ENCODE data around the gene PRMT2. TPM values are rescaled to one million over a fixed set of nuclear protein-coding genes. Genes with fewer than 3 reads are reported as not detected.
"Not testable (repeated sequence)": the region's sequence is repeated elsewhere in the genome, so short reads cannot be mapped to it uniquely, and the experiment has no call there.

PRMT2 gene
- total RNA-seq, 1 experiment from 2014 or later = 64.5 TPM

DNA sequence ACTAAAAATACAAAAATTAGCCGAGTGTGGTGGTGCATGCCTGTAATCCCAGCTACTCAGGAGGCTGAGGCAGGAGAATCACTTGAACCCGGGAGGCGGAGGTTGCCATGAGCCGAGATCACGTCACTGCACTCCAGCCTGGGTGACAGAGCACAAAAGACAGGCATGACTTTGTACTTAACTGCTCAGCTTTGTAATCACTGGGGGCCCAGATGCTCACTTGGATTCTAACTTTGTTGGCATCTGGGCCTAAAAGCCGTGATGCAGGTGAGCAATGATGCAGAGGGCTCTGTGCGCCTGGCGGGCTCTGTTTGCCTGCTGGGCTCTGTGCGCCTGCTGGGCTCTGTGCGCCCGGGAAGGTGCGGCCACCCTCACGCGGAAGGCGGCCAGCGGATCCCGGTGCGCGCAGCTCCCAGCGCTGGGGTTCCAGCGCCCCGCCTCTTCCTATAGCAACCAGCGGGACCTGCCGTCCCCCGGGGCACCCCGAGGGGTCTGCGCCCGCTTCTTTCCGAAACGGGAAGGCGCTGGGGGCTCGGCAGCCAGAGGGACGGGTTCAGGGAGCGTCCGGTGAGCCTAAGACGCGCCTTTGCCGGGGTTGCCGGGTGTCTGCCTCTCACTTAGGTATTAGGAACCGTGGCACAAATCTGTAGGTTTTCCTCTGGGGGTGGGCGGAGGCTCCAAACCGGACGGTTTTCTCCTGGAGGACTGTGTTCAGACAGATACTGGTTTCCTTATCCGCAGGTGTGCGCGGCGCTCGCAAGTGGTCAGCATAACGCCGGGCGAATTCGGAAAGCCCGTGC, 31.7 kb downstream of the PRMT2 start:
- Histone ChIP-seq H3K4me1 (replicated peaks; ENCODE audit: insufficient read depth) (no peaks in the 10 kb centered on the region), H3K9me2 (ENCODE audit: insufficient read depth) (no peaks in the 10 kb centered on the region), H3K36me3 (ENCODE audit: low read depth) (no peaks in the 10 kb centered on the region), H3K4me2 (peak overlapping the region; percentile 81), H3K9me3 (ENCODE audit: insufficient read depth, low read depth) (no peaks in the 10 kb centered on the region), H2AFZ (peak overlapping the region; percentile 84), H4K20me1 (ENCODE audit: insufficient read depth) (no peaks in the 10 kb centered on the region), H3K27me3 (ENCODE audit: insufficient read depth, low read depth) (no peaks in the 10 kb centered on the region), H3K79me2 (ENCODE audit: low read depth) (no peaks in the 10 kb centered on the region), H3F3A (ENCODE audit: insufficient read depth, low read depth) (peaks cover 3% of the 10 kb centered on the region; the same call in 1 of the 2 replicates), H3K27ac (no peak overlapping the region), H3K4me3 (peak overlapping the region; percentile 65)
- no peak for TF ChIP-seq EZH2 (IDR thresholded peaks at IDR 0.05; ENCODE audit: low read depth)
- CTCF ChIA-PET = no interaction called here
- DNase-seq = peak; percentile 38 to 42
- POLR2A ChIA-PET (ENCODE audit: unreplicated experiment) = no interaction called here
- intact Hi-C loops (cut with micrococcal nuclease; ENCODE audit: unreplicated experiment) = no loop called here
- no TSS peak for BruUV-seq (replicated peaks)

DNA sequence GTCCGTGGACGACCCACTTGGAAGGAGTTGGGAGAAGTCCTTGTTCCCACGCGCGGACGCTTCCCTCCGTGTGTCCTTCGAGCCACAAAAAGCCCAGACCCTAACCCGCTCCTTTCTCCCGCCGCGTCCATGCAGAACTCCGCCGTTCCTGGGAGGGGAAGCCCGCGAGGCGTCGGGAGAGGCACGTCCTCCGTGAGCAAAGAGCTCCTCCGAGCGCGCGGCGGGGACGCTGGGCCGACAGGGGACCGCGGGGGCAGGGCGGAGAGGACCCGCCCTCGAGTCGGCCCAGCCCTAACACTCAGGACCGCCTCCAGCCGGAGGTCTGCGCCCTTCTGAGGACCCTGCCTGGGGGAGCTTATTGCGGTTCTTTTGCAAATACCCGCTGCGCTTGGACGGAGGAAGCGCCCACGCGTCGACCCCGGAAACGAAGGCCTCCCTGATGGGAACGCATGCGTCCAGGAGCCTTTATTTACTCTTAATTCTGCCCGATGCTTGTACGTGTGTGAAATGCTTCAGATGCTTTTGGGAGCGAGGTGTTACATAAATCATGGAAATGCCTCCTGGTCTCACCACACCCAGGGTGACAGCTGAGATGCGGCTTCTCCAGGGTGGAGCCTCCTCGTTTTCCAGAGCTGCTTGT, 32.4 kb downstream of the PRMT2 start:
- Histone ChIP-seq H3K4me2 (peak overlapping the region; percentile 81), H3K4me1 (replicated peaks; ENCODE audit: insufficient read depth) (no peaks in the 10 kb centered on the region), H4K20me1 (ENCODE audit: insufficient read depth) (no peaks in the 10 kb centered on the region), H3F3A (ENCODE audit: insufficient read depth, low read depth) (peaks cover 3% of the 10 kb centered on the region; the same call in 1 of the 2 replicates), H3K9me2 (ENCODE audit: insufficient read depth) (no peaks in the 10 kb centered on the region), H3K27ac (peak overlapping the region; percentile 9; the same call in 1 of the 2 replicates), H3K9me3 (ENCODE audit: insufficient read depth, low read depth) (no peaks in the 10 kb centered on the region), H3K36me3 (ENCODE audit: low read depth) (no peaks in the 10 kb centered on the region), H3K79me2 (ENCODE audit: low read depth) (no peaks in the 10 kb centered on the region), H2AFZ (peak overlapping the region; percentile 84), H3K4me3 (peak overlapping the region; percentile 65), H3K27me3 (ENCODE audit: insufficient read depth, low read depth) (no peaks in the 10 kb centered on the region)
- CTCF ChIA-PET = no interaction called here
- POLR2A ChIA-PET (ENCODE audit: unreplicated experiment) = no interaction called here
- BruUV-seq (replicated peaks) = TSS peak; percentile 57
- TF ChIP-seq, protein P1, sequence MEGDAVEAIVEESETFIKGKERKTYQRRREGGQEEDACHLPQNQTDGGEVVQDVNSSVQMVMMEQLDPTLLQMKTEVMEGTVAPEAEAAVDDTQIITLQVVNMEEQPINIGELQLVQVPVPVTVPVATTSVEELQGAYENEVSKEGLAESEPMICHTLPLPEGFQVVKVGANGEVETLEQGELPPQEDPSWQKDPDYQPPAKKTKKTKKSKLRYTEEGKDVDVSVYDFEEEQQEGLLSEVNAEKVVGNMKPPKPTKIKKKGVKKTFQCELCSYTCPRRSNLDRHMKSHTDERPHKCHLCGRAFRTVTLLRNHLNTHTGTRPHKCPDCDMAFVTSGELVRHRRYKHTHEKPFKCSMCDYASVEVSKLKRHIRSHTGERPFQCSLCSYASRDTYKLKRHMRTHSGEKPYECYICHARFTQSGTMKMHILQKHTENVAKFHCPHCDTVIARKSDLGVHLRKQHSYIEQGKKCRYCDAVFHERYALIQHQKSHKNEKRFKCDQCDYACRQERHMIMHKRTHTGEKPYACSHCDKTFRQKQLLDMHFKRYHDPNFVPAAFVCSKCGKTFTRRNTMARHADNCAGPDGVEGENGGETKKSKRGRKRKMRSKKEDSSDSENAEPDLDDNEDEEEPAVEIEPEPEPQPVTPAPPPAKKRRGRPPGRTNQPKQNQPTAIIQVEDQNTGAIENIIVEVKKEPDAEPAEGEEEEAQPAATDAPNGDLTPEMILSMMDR (conservative IDR thresholded peaks at IDR 0.05) = no peak
- no peak for TF ChIP-seq EZH2 (IDR thresholded peaks at IDR 0.05; ENCODE audit: low read depth)
- intact Hi-C loops (cut with micrococcal nuclease; ENCODE audit: unreplicated experiment) = no loop called here
- DNase-seq = peak; percentile 35 to 56

DNA sequence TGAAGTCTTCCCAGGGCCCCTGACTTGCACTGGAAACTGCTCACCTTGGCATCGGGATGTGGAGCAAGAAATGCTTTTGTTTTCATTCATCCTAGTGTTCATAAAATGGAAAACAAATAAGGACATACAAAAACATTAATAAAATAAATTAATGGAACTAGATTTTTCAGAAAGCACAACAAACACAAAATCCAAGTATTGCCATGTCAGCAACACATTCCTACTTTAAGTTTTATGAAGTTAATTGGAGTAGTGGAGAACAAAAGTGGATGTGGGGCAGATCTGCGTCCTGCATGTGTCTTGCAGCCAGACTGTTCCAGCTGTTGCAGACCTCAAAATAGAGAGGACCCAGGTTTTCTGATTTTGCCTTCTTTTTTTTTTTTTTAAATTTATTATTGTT, 32.9 kb downstream of the PRMT2 start:
- Histone ChIP-seq H3K27me3 (ENCODE audit: insufficient read depth, low read depth) (no peaks in the 10 kb centered on the region), H3K4me2 (peak overlapping the region; percentile 81), H3K79me2 (ENCODE audit: low read depth) (no peaks in the 10 kb centered on the region), H3K9me3 (ENCODE audit: insufficient read depth, low read depth) (no peaks in the 10 kb centered on the region), H4K20me1 (ENCODE audit: insufficient read depth) (no peaks in the 10 kb centered on the region), H3K27ac (no peak overlapping the region), H3K9me2 (ENCODE audit: insufficient read depth) (no peaks in the 10 kb centered on the region), H2AFZ (no peak overlapping the region), H3F3A (ENCODE audit: insufficient read depth, low read depth) (peaks cover 3% of the 10 kb centered on the region; the same call in 1 of the 2 replicates), H3K4me3 (peak overlapping the region; percentile 65; the same call in 1 of the 2 replicates), H3K36me3 (ENCODE audit: low read depth) (no peaks in the 10 kb centered on the region), H3K4me1 (replicated peaks; ENCODE audit: insufficient read depth) (no peaks in the 10 kb centered on the region)
- no TSS peak for BruUV-seq (replicated peaks)
- TF ChIP-seq EZH2 (IDR thresholded peaks at IDR 0.05; ENCODE audit: low read depth) = no peak
- TF ChIP-seq, protein P1 (conservative IDR thresholded peaks at IDR 0.05) = no peak
- intact Hi-C loops (cut with micrococcal nuclease; ENCODE audit: unreplicated experiment) = no loop called here
- CTCF ChIA-PET = no interaction called here
- POLR2A ChIA-PET (ENCODE audit: unreplicated experiment) = no interaction called here
- no peak for DNase-seq

DNA sequence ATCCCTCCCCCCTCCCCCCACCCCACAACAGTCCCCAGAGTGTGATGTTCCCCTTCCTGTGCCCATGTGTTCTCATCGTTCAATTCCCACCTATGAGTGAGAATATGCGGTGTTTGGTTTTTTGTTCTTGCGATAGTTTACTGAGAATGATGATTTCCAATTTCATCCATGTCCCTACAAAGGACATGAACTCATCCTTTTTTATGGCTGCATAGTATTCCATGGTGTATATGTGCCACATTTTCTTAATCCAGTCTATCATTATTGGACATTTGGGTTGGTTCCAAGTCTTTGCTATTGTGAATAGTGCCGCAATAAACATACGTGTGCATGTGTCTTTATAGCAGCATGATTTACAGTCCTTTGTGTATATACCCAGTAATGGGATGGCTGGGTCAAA, 33.4 kb downstream of the PRMT2 start:
- H2AFZ ChIP-seq; H3K27ac ChIP-seq; H3K9me2 ChIP-seq (ENCODE audit: insufficient read depth); H3K27me3 ChIP-seq (ENCODE audit: insufficient read depth, low read depth); H3K4me1 ChIP-seq (replicated peaks; ENCODE audit: insufficient read depth); CTCF ChIA-PET; H3K4me3 ChIP-seq; H3K4me2 ChIP-seq; H3F3A ChIP-seq (ENCODE audit: insufficient read depth, low read depth); H3K36me3 ChIP-seq (ENCODE audit: low read depth); H3K79me2 ChIP-seq (ENCODE audit: low read depth); intact Hi-C loops (cut with micrococcal nuclease; ENCODE audit: unreplicated experiment); DNase-seq; H3K9me3 ChIP-seq (ENCODE audit: insufficient read depth, low read depth); H4K20me1 ChIP-seq (ENCODE audit: insufficient read depth); POLR2A ChIA-PET (ENCODE audit: unreplicated experiment); BruUV-seq (replicated peaks): not testable (repeated sequence)
